Sigmoid colon (tissue), 7 donors: ENCODE data around the gene NFATC1. TPM values are rescaled to one million over a fixed set of nuclear protein-coding genes. Genes with fewer than 3 reads are reported as not detected.

Experiments used
- DNase-seq: peaks from one replicate; pipeline ENCODE4 v3.0.0-alpha.2; 2019
- H3K27ac ChIP-seq, 4 donors: fragments of 200-600 bp; sonication (generic); one replicate each; pipeline ENCODE4 v1.5.1; 2016 to 2019; ENCODE audit warnings: mild to moderate bottlenecking in 1 of 4
- H3K27me3 ChIP-seq, 3 donors: fragments of 200-600 bp; sonication (generic); one replicate each; pipeline ENCODE4 v1.5.1; 2019; ENCODE audit warnings: mild to moderate bottlenecking in 1 of 3
- H3K36me3 ChIP-seq, 4 donors: fragments of 200-600 bp; sonication (generic); one replicate each; pipeline ENCODE4 v1.5.1; 2016 to 2019
- H3K4me1 ChIP-seq, 4 donors: fragments of 200-600 bp; sonication (generic); one replicate each; pipeline ENCODE4 v1.5.1; 2017 to 2019
- H3K4me3 ChIP-seq, 4 donors: fragments of 200-600 bp; sonication (generic); one replicate each; pipeline ENCODE4 v1.5.1; 2017 to 2019; ENCODE audit warnings: mild to moderate bottlenecking in 2 of 4, moderate library complexity in 1 of 4
- H3K9me3 ChIP-seq, 4 donors: fragments of 200-600 bp in 3 of 4; sonication (generic) in 3 of 4; one replicate each; pipeline versions ENCODE4 v1.5.1 to v1.6.1; 2013 to 2019
- EP300 ChIP-seq, 4 donors: sonication (generic); formaldehyde crosslinking; IDR thresholded peaks; one replicate each; pipeline ENCODE4 v1.6.1; 2017; ENCODE audit warnings: antibody characterized with exemption in 4 of 4
- POLR2A ChIP-seq, 2 donors: fragments of 450-650 bp; IDR thresholded peaks; one replicate each; pipeline ENCODE4 v1.6.1; 2016; ENCODE audit warnings: antibody characterized with exemption in 2 of 2, mild to moderate bottlenecking in 2 of 2, moderate library complexity in 2 of 2
- POLR2AphosphoS5 ChIP-seq, 4 donors: sonication (generic); formaldehyde crosslinking; IDR thresholded peaks; one replicate each; pipeline ENCODE4 v1.6.1; 2017; ENCODE audit warnings: antibody characterized with exemption in 4 of 4
- WGBS, 2 donors: extraction: QIAGEN DNeasy Blood & Tissue Kit; methylation state at CpG; one replicate each; pipeline ENCODE4 v1.1.7; 2013; 5-methylcytosine and 5-hydroxymethylcytosine counted together
- intact Hi-C: fragments of 100-400 bp; cut with DNase I; formaldehyde crosslinking; loops from one replicate; pipeline ENCODE4 v1.15.1; 2023
- polyA plus RNA-seq, 3 donors: library from polyadenylated mRNA; stranded (reverse); fragments of 200-250 nt; gene quantifications; one replicate each; pipeline ENCODE4 v1.2.3, GENCODE V29; 2013
- total RNA-seq, 4 donors: library from RNA; depleted of rRNA; stranded (reverse); fragments of >200 nt; gene quantifications; one replicate each; pipeline ENCODE4 v1.1.0, GENCODE V29; 2016
- TF ChIP-seq, protein P1 (sequence below), 4 experiments: fragments of 450-650 bp in 3 of 4; fragments of 200-600 bp in 1 of 4; IDR thresholded peaks; one replicate each; pipeline ENCODE4 v1.5.1; 2016 to 2019; ENCODE audit warnings: antibody characterized with exemption in 4 of 4, mild to moderate bottlenecking in 3 of 4, moderate library complexity in 2 of 4
- donor health status: healthy with polysubstance abuse.
- donor health status: Bipolar disorder and iron deficiency.
- donor health status: healthy.

NFATC1 gene
- total and polyA plus RNA-seq, 7 donors: 1.6 to 13.8 (median 10.7) TPM

DNA sequence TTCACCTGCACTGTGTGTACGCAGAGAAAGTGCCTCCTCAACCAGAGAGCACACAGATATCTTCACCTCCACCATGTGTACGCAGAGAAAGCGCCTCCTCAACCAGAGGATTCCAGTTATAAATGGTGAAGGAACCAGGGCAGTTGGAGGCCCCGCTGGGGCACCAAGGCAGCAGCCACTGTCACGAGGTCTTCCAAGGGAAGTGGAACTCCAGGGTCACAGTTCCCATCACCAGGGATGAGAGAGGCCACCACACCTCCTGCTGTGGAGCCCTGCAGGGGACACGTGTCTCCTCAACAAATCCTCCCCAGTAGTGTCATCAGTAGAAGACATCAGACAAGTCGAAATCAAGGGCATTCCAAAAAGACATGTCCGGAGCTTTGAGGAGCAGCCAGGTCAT lies 28.2 kb upstream of the NFATC1 start:
- no peaks in the 10 kb centered on the region for H3K4me1 ChIP-seq
- H3K27me3 ChIP-seq: no peaks in the 10 kb centered on the region
- H3K36me3 ChIP-seq: peaks cover 0 to 27% (median 0%) of the 10 kb centered on the region in 4 donors
- DNase-seq: no peak
- H3K4me3 ChIP-seq: no peak overlapping the region
- TF ChIP-seq, protein P1, sequence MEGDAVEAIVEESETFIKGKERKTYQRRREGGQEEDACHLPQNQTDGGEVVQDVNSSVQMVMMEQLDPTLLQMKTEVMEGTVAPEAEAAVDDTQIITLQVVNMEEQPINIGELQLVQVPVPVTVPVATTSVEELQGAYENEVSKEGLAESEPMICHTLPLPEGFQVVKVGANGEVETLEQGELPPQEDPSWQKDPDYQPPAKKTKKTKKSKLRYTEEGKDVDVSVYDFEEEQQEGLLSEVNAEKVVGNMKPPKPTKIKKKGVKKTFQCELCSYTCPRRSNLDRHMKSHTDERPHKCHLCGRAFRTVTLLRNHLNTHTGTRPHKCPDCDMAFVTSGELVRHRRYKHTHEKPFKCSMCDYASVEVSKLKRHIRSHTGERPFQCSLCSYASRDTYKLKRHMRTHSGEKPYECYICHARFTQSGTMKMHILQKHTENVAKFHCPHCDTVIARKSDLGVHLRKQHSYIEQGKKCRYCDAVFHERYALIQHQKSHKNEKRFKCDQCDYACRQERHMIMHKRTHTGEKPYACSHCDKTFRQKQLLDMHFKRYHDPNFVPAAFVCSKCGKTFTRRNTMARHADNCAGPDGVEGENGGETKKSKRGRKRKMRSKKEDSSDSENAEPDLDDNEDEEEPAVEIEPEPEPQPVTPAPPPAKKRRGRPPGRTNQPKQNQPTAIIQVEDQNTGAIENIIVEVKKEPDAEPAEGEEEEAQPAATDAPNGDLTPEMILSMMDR (IDR thresholded peaks at IDR 0.05): no peak
- TF ChIP-seq EP300 (IDR thresholded peaks at IDR 0.05): no peak
- TF ChIP-seq POLR2A (IDR thresholded peaks at IDR 0.05): no peak
- TF ChIP-seq POLR2AphosphoS5 (IDR thresholded peaks at IDR 0.05): no peak
- intact Hi-C loops: no loop called here
- 92% methylated on average over 8 of the region's 8 CpGs for WGBS, 2 donors
- no peak overlapping the region for H3K27ac ChIP-seq
- H3K9me3 ChIP-seq: no peaks in the 10 kb centered on the region

DNA sequence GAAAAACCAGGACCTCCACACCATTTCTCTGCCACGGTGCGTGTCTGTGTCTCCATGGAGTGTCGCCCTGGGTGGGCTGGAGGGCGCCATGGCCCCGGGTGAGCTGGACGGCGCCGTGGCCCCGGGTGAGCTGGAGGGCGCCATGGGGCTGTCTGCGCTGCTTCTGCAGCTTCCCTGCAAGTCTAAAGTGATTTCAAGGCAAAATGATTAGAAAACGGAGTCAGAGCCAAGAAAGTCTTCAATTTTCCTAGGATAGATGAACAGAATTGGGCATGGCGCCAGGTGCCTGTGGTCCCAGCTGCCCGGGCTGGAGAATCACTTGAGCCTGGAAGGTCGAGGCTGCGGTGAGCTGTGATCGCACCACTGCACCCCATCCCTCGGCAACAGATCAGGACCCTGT lies 27.7 kb upstream of the NFATC1 start:
- Histone ChIP-seq H3K36me3 (peaks cover 0 to 25% (median 0%) of the 10 kb centered on the region in 4 donors), H3K4me1 (no peaks in the 10 kb centered on the region), H3K4me3 (no peak overlapping the region), H3K9me3 (no peaks in the 10 kb centered on the region), H3K27ac (no peak overlapping the region), H3K27me3 (no peaks in the 10 kb centered on the region)
- WGBS, 2 donors: 86 to 87% methylated on average over 18 of the region's 18 CpGs
- intact Hi-C loops: no loop called here
- TF ChIP-seq EP300 (IDR thresholded peaks at IDR 0.05) (no peak), POLR2AphosphoS5 (IDR thresholded peaks at IDR 0.05) (no peak), POLR2A (IDR thresholded peaks at IDR 0.05) (no peak)
- TF ChIP-seq, protein P1 (IDR thresholded peaks at IDR 0.05): no peak
- DNase-seq: no peak

DNA sequence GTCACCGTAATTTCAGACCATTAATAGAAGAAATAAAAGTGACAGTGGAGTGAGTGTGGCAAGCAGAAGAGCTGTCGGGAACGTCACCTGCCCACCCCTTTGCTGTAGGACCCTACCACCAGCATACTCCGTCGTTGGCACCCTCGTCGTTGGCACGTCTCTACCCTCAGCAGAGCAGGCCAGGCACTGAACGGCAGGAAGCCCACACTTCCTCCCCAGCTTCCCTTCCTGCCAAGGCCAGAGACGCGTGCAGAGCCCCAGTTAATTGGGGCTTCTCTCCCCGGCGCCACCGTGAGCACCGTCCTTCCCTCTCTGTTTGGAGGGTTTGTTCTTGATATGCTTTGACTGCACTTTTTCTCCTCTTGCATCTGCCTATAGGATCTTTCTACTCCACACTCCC lies 27.0 kb upstream of the NFATC1 start:
- H3K4me3 ChIP-seq: no peak overlapping the region
- H3K9me3 ChIP-seq: no peaks in the 10 kb centered on the region
- no peaks in the 10 kb centered on the region for H3K27me3 ChIP-seq
- WGBS, 2 donors: 60 to 94% methylated on average over 15 of the region's 15 CpGs
- H3K27ac ChIP-seq: no peak overlapping the region
- intact Hi-C loops: no loop called here
- no peaks in the 10 kb centered on the region for H3K4me1 ChIP-seq
- DNase-seq: no peak
- peaks cover 0 to 27% (median 0%) of the 10 kb centered on the region in 4 donors for H3K36me3 ChIP-seq
- TF ChIP-seq POLR2A (IDR thresholded peaks at IDR 0.05): no peak
- no peak for TF ChIP-seq EP300 (IDR thresholded peaks at IDR 0.05)
- TF ChIP-seq POLR2AphosphoS5 (IDR thresholded peaks at IDR 0.05): no peak
- TF ChIP-seq, protein P1 (IDR thresholded peaks at IDR 0.05): no peak

DNA sequence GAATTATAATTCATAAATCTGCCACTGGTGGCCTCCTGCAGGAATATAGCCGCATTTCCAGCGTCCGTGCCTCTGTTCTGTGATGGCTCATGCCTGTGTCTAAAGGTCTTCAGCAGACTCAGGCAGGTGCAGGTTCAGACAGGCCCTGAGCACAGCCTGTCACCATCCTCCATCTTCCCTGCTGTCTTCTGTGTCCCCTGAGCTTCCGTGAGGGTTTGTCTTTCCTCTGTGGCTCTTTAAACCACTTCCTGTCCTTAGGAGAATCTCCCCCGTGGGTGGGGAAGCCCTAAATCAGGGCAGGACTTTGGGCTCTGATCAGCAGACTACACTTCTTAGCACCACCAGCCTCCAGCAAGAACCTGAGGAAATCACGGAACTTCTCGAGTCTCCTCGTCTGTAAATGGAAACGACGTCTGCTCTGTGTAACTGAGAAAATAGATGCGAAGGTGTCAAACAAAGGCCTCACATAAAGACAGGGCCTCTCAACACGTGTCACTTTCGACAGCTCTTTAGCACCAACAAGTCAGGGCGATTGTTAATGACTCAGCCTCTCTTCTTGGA lies 24.1 kb upstream of the NFATC1 start:
- H3K36me3 ChIP-seq: peaks cover 0 to 16% (median 0%) of the 10 kb centered on the region in 4 donors

More for the DNA sequence above, 24.1 kb upstream of the NFATC1 start:
- WGBS, 2 donors: 75 to 88% methylated on average over 14 of the region's 14 CpGs
- Histone ChIP-seq H3K4me1 (no peaks in the 10 kb centered on the region), H3K4me3 (no peak overlapping the region), H3K27me3 (no peaks in the 10 kb centered on the region), H3K9me3 (no peaks in the 10 kb centered on the region), H3K27ac (no peak overlapping the region)
- TF ChIP-seq EP300 (IDR thresholded peaks at IDR 0.05) (no peak), POLR2AphosphoS5 (IDR thresholded peaks at IDR 0.05) (no peak), POLR2A (IDR thresholded peaks at IDR 0.05) (no peak)
- TF ChIP-seq, protein P1 (IDR thresholded peaks at IDR 0.05): no peak
- intact Hi-C loops: no loop called here
- no peak for DNase-seq
